G401.6 (cell line): ENCODE results near the gene MEIOB.
"Not testable (repeated sequence)": the region's sequence is repeated elsewhere in the genome, so short reads cannot be mapped to it uniquely, and the experiment has no call there.

Experiments used
- FAIRE-seq: peaks from 2 replicates; lab custom pipeline; 2012; peaks lifted over from hg19 to GRCh38; lab: Jason Lieb, UNC

MEIOB gene

DNA sequence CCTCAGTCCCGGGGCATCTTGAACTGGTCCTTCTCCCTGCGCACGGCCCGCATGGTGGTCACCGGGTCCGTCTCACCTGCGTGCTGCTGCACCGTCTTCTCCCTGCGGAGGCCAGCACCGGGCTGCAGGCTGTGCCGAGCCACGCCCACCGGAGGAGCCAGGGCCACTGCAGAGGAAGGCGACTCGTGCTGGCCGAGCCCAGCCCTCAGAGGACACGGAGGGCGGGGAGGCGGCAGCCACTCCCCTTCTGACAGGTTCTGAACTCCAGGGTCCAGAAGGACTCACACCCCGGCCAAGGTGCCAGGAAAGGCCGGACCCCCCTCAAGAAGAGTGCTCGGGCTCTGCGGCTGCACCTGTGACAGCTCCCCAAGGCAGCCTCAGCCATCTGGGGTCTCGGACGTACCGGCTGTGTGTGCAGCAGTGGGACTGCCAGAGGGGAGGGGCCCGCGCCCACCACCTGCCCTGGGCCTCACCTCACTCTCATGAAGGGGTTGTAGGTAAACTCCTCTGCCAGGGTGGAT lies 62.6 kb downstream of the MEIOB start:
- FAIRE-seq = no peak

DNA sequence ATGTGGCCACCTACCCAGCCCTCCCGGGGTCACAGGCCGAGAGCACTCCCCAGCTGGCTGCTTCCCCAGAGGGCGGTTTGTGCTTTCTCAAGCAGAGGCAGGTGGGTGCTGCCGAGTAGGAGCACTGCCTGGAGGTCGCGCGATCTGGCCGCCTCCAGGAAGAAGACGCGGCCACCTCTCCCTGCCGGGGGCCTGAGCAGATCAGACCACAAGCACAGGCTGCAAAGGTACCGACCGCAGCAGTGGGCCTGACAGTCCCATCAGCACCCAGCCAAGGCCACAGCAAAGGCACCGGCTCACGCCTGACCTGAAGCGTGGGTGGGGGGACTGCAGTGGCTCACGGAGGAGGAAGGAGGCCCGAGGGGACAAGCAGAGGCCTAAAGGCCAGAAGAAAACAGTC lies 63.3 kb downstream of the MEIOB start:
- no peak for FAIRE-seq

DNA sequence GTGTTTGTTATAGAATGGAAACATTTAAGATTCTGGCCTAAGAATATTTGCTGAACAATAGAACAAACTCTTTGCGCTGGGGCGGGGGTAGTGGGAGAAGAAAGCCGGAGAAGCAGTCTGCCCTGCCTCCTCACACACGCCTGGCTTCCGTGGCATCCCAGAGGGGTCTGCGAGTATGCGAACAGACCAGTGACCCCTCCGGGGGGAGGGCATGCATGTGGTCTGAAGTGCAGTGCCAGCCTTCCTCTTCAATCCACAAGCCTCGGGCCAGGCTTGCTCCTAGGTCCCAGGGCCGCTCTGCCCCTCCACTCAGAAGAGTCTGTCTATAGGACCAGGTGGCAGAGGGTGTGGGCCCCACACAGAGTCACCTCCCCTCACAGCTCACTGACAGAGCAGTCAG lies 64.3 kb downstream of the MEIOB start:
- no peak for FAIRE-seq

DNA sequence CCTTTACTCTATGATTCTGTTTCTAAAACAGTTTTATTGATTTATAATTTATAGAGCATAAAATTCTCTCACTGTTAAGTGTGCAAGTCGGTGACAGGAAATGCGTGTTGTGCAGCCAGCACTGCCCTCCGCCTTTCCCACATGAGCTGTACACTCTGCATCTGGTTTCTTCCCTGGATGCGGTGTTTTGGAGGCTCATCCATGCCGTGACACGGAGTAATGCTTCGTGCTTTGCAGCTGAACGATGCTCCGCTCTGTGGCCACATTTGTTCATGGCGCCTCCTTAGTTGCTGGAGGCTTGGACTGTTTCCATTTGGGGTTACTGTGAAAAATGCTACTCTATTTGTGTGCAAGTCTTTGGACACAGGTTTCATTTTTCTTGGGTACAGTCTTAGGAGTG lies 71.3 kb downstream of the MEIOB start:
- FAIRE-seq = no peak

DNA sequence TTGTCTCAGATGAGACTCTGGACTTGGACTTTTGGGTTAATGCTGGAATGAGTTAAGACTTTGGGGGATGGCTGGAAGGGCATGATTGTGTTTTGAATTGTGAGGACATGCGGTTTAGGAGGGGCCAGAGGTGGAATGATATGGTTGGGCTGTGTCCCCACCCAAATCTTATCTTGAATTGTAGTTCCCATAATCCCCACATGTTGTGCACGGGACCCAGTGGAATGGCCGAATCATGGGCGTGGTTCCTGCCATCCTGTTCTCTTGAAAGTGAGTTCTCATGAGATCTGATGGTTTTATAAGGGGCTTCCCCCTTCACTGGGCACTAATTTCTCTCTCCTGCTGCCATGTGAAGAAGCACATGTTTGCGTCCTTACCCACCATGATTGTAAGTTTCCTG lies 72.7 kb downstream of the MEIOB start:
- FAIRE-seq = not testable (repeated sequence)

DNA sequence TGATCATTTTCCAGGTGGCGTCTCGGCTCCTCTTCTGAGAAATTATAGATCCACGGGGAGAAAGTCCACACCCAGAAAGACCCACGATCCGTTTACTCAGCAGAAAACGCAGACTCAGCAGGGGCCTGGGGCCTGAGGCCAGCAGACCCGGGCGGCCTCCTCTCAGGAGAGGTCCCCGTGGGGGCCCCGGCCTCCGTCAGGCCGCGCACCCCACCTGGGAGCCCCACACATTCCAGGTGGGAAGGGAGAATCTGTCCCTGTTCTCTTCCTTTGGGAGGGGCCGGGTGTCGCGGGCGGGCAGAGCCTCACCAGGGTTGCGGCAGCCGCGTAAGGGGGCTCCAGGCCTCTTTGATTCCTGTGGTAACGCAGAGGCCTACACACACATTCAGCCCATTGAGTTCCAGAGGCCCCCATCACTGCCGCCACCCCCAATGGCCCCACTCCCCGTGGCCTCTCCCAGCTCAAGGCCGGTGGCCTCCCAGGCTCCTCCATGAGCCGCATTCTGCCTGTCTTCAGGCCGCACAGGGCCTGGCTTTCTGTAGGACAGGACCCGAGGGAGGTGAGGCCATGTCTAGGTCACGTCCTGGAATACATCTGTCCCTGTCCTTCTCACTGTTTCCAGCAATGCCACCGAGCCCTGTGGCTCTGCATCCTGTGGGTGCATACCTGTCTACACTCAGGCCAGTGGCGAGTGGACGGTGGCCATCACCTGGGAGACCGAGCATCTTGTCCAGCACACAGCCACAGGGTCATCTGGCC lies 76.9 kb downstream of the MEIOB start:
- FAIRE-seq = no peak

DNA sequence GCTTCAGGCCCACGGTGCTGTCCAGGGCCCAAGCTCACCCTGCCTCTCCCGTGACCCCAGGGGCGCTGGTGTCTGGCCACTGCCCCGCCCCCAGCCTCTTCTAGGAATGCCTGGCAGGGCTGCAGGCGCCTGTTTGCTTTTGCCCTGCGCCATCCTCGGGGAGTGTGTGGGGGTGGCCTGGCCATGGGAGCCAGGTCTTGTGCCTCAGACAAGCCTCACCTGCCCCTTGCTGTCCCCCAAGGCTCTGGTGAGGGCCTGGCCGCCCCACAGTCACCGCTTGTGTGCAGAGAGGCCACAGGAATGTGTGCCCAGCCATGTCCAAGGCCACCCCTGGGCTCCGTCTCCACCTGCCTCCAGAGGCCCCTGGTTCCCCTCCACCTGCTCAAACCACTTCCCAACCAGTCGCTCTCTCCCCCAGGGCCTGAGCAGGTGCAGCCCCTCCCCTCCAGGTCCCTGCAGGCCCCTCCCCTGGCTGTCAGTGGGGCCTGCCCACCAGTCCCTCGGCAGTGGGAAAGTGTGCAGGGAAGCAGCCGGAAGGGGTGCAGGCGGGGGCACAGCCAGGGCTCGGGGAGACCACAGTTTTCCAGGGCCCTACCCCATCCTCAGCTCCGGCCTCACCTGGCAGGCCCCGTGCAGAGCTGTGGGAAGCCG lies 77.6 kb downstream of the MEIOB start:
- no peak for FAIRE-seq

DNA sequence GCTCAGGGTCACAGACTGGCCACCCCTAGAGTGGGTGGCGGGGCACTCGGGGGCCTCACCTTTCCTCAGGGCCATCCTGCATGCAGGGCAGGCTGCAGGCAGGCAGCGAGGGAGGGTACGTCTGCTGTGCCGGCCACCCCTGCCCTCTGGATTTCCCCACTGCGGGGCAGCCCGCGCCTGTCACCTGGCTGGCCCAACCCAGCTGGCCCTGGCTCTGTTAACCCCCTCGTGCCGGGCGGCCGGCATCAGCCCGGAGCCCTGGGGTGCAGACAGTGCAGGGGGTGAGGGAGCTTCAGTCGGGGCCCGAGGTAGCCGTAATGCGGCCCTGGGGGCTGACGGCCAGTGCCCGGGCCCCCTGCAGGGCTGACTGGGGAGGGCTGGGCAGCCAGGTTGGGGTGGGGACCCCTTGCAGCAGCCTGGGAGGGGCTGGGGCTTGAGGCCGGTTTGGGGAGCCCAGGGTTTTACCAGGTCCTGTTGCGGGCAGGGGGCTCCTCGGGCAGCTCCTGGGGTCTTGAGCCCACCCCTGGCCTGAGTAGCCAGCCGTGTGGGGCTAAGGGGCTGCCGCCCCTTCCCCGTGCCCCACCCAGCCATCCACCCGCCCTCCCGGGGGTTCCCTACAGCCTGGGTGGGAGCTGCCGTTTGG lies 78.3 kb downstream of the MEIOB start, which contains the start of gene IGFALS:
Gene IGFALS (minus strand): TSS at position 128 of the 643 bp plus-strand sequence. CDS start 53 bp downstream, at position 75.
- no peak for FAIRE-seq

DNA sequence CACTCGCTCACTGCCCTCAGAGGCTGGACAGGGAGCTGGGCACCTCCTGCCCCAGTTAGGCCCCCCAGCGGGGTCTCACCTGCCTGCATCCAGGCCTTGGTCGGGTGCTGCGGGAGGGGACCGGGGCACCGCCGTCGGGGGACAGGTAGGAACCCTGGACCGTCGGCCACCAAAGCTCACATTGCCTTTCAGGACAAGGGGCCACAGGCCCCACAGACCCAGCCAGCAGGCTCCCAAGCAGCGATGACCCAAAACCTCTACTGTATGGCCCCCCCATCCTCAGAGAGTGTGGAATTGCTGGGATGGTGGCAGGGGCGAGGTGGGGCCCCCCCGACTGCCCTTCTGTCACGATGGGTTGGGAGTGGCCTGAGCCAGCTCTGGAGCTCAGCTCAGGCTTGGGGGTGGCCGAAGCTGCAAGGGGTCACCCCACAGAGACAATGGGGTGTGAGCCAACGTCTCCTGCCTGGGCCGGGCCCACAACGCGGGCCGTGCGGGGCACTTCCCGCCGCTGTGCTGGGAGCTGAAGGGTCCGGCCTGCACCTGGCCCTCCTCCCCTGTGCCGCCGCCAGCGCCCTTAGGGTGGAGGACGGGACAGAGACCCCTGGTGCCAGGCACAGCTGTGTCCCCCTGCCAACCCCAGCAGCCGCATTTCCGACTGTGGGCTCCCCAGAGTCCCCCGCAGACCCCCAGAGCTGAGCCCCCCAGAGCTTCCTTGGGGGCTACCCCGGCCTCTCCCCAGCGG lies 79.0 kb downstream of the MEIOB start:
- no peak for FAIRE-seq

DNA sequence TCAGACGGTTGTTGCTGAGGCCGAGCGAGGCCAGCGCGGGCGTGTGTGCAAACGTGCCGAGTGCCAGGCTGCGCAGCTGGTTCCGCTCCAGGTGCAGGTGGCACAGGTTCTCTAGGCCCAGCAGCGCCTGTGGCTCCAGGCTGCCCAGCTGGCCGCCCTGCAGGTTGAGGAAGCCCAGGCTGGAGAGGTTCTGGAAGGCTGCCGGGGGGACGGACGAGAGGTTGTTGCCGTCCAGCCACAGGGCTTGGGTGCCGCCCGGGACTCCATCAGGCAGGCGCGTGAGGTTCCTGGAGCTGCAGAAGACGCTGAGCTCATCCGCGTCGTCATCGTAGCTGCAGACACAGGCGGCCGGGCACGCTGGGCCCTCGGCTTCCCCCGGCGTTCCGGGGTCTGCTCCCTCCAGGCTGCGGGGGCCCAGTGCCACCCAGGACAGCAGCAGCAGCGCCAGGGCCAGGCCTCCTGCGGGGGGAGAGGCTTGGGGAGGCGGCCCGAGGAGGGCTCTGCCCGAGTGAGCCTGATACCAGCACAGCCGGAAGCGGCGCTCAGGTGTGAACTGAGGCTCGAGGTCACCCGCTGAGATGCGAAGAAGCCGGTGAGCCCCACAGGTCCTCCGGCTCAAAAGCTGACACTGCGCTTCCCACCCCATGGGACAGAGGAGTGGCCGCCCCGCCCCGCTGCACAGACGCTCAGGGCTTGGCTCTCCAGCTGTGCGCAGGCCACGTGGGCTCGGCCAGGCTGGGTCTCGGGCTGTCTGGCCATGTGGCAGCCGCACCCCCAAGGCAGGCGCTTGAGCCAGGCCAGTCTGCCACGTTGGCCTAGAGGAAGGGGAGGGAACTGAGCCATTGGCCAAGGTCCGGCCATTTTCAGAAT lies 79.8 kb downstream of the MEIOB start:
- FAIRE-seq = no peak

DNA sequence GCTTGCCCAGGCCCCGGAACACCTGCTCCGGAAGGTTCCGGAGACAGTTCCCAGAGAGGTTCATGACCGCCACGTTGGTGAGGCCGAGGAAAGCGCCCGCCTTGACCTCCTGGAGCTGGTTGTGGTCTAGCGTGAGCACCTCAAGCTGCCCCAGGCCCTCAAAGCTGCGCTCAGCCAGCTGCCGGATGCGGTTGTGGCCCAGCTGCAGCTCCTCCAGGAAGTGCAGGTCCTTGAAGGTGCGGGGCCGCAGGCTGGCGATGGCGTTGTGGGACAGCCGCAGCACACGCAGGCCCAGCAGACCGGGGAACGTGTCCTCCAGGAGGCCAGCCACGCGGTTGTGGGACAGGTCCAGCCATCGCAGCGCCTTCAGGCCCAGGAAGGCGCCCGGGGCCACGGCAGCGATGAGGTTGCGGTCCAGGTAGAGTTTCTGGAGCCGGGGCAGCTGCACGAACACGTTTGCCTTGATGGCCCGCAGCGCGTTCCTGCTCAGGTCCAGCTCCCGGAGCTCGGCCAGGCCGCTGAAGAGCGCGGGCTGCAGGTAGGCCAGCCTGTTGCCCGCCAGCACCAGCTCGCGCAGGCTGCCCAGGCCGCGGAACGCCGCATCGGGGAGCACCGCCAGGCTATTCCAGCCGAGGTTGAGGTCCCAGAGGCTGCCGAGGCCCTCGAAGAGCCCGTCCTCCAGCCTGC lies 80.6 kb downstream of the MEIOB start:
- FAIRE-seq = no peak

DNA sequence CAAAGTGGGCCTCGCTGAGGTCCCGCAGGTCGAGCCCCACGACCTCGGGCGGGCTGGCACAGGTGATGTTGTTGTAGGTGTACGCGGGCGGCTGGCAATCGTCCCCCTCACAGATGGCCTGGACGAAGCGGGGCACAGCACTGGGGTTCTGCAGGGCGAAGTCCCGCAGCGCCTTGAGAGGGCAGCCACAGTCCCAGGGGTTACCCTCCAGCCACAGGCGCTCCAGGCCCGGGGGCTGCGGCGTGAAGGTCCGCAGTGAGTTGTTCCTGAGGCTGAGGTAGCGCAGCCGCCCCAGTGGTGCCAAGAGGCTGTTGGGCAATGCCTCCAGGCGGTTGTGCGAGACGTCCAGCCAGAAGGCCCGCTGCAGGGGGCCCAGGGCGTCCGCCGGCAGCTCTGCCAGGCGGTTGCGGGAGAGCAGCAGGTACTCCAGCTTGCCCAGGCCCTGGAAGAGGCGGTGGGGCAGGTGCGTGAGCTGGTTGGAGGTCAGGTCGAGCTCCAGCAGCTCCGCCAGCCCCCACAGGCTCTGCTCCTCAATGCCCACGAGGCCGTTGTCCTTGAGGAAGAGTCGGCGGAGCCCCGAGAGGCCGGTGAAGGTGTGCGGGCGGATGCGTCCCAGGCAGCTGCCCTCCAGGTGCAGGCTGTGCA lies 81.2 kb downstream of the MEIOB start:
- no peak for FAIRE-seq

DNA sequence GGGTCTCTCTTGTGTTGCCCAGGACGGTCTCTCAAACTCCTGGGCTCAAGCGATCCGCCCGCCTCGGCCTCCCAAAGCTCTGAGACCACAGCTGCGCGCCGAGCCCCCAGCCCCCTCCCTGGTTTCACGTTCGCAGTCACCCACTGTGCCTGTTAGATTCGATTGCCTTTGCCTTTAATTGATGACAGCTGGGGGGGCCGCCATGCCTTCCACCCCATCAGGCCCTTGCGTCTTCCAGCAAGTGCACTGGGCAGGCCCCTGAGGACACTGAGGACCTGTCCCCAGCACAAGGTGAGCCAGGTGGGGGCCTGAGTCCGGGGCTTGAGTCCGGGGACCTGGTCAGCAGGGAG lies 81.7 kb downstream of the MEIOB start:
- no peak for FAIRE-seq

DNA sequence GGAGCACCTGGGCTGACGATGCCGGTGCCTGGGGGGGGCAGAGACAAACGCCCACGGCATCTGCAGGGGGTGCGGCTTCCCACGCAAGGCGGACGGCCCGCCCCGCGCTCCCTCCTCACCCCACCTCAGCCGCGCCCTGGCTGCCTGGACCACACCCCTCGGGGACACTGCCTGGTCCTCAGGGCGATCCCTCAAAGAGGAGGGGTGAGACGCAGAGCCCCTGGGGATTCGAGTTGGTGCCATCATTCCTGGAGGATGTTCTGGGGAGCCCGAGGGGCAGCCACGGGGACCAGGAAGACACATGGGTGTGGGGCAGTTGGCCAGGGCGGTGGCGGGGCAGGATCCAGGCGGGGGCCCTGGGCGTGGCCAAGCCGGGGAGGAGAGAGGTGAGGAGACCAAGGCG lies 82.3 kb downstream of the MEIOB start:
- FAIRE-seq = no peak

DNA sequence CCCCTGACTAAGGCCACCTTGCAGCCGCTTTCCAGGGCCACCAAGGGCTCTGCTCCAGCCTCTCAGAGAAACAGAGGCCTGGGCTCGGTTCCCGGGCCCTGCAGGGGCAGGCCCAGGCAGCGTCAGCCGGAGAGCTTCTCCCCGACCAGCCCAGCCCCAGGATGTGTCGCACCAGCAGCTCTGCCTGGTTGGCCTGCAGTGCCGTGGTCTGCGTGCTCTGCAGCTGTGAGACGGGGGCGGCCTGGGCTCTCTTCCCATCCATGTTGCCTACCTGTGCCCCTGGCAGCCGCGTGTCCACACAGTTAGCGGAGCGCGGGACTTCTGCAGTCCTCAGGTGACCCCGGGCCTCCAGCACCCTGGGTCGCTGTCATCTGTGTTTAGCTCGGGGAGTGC lies 83.3 kb downstream of the MEIOB start:
- FAIRE-seq = no peak

DNA sequence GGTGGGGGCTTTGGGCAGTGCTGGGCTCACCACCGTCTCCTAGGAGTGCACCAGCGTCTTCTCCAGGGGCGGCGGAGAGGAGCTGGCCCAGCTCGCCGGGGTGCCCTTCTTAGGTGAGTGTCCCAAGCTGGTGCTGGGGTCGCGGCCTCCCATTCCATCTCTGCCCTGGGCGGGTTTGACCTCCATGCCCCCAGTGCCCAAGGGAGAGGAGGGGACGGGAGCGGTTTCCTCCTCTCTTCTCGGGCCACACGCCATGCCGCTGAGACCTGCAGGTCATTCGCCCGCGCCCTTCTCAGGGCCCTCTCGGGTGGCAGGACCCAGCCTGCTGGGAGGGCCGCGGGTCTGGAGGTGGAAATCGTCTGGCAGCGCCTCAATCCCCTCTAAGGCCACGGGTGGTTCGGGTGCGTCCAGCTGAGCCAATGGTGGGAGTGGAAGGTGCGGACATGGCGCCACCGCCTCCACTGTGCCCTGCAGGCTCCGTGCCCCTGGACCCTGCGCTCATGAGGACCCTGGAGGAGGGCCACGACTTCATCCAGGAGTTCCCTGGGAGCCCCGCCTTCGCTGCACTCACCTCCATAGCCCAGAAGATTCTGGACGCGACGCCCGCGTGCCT lies 83.8 kb downstream of the MEIOB start:
- FAIRE-seq = no peak

DNA sequence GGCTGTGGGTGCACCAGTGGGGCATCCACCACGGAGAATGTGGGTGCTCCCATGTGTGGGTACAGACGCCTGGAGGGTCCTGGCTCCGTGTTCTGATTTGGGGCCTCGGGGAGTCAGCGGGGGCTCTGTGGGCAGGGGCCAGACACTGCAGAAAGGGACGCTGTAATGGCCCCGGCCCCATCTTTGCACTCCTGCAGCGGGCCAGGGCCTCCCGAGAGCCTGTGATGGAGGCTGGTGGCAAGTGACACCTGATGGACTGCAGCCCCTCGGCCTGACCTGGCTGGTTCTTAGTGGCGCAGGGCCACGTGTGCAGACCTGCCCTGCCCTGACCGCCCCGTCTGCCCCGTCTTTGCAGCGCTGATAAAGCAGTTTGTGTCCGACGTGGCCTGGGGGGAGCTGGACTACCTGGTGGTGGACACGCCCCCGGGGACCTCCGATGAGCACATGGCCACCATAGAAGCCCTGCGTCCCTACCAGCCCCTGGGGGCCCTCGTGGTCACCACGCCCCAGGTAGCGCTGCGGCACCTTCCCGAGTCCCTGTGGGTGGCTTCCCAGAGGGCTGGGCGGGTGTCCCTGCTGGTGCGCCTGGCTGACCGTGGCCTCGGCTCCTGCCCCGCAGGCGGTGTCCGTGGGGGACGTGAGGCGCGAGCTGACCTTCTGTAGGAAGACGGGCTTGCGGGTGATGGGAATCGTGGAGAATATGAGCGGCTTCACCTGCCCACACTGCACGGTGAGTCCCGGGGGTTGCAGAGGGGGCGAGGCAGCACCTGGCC lies 84.5 kb downstream of the MEIOB start:
- FAIRE-seq = no peak

DNA sequence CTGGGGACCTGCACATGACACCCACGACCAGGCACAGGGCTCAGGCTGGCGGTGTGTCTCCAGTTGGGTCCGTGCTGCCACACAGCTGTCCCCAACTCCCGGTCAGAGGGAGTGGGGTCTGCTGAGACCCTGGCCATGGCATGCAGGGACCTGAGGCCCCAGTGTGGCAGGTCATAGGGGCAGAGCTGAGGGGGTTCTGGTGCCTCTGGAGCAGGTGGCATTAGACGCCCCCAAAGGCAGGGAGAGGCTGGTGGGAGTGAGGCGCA lies 85.0 kb downstream of the MEIOB start:
- no peak for FAIRE-seq

DNA sequence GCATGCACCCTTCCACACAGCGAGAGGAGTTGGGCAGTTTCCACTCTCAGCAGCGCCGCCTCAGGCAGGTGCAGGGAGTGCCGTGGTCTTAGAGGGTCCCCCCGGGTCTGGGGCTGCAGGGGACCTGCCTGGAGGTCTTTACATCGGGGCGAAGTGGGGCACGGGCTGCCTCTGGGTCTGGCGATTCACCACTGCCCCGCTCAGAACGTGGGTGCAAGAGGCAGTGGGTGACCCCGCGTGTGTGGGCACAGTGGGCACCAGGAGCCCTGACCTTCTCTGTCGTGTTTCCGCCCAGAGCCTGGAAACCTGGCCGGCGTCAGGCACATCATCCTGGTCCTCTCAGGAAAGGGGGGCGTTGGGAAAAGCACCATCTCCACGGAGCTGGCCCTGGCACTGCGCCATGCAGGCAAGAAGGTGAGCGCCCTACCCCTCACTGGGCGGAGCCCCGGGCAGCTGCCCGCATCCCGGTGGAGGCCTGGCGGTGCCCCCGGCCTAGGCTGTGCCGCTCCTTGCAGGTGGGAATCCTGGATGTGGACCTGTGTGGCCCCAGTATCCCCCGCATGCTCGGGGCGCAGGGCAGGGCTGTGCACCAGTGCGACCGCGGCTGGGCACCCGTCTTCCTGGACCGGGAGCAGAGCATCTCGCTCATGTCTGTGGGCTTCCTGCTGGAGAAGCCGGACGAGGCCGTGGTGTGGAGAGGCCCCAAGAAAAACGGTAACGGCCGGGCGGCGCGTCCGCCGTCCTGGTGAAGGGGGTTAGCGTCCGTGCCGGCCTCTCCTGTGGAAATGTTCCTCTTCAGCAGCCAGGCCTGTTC lies 85.5 kb downstream of the MEIOB start:
- FAIRE-seq = no peak
